ENCODE measurements around the gene ABCA6.
"Not testable (repeated sequence)": the region's sequence is repeated elsewhere in the genome, so short reads cannot be mapped to it uniquely, and the experiment has no call there.

Gene ABCA6

GRCh38 chr17:69073392-69073791 lies 68.3 kb downstream of the ABCA6 start:
- DNase-seq (ENCODE audit: low read depth, low spot score): not testable (repeated sequence)

GRCh38 chr17:69072803-69073256 lies 68.9 kb downstream of the ABCA6 start:
- DNase-seq (ENCODE audit: low read depth, low spot score): not testable (repeated sequence)

GRCh38 chr17:69071233-69071586 lies 70.5 kb downstream of the ABCA6 start:
- DNase-seq (ENCODE audit: low read depth, low spot score): not testable (repeated sequence)

- DNase-seq (ENCODE audit: low read depth, low spot score): not testable (repeated sequence)
Observed at GRCh38 chr17:69070378-69071232, 71.1 kb downstream of the ABCA6 start.

- no peak for DNase-seq (ENCODE audit: low read depth, low spot score)
Observed at GRCh38 chr17:69069226-69069750, 72.4 kb downstream of the ABCA6 start.

- DNase-seq (ENCODE audit: low read depth, low spot score): no peak
Observed at GRCh38 chr17:69067274-69068047, 74.2 kb downstream of the ABCA6 start.

GRCh38 chr17:69066482-69066881 lies 75.2 kb downstream of the ABCA6 start:
- no peak for DNase-seq (ENCODE audit: low read depth, low spot score)

GRCh38 chr17:69065113-69065512 lies 76.6 kb downstream of the ABCA6 start:
- DNase-seq (ENCODE audit: low read depth, low spot score): no peak

GRCh38 chr17:69064476-69064875 lies 77.2 kb downstream of the ABCA6 start:
- no peak for DNase-seq (ENCODE audit: low read depth, low spot score)

- DNase-seq (ENCODE audit: low read depth, low spot score): no peak
Observed at GRCh38 chr17:69064001-69064400, 77.7 kb downstream of the ABCA6 start.

GRCh38 chr17:69062860-69063581 lies 78.7 kb downstream of the ABCA6 start:
- no peak for DNase-seq (ENCODE audit: low read depth, low spot score)

GRCh38 chr17:69061721-69062556 lies 79.8 kb downstream of the ABCA6 start:
- DNase-seq (ENCODE audit: low read depth, low spot score): no peak

GRCh38 chr17:69060822-69061221 lies 80.9 kb downstream of the ABCA6 start, which contains the start of gene ABCA9:
Gene ABCA9, minus strand, starts transcription at chr17:69060927. Its CDS starts 9,801 bp downstream, at chr17:69051126.
- DNase-seq (ENCODE audit: low read depth, low spot score): peak; percentile 85

- no peak for DNase-seq (ENCODE audit: low read depth, low spot score)
Observed at GRCh38 chr17:69059458-69060175, 82.1 kb downstream of the ABCA6 start.

GRCh38 chr17:69058165-69058564 lies 83.5 kb downstream of the ABCA6 start:
- DNase-seq (ENCODE audit: low read depth, low spot score): no peak

- DNase-seq (ENCODE audit: low read depth, low spot score): no peak
Observed at GRCh38 chr17:69057280-69057679, 84.4 kb downstream of the ABCA6 start.

GRCh38 chr17:69056179-69056823 lies 85.4 kb downstream of the ABCA6 start:
- DNase-seq (ENCODE audit: low read depth, low spot score): no peak

GRCh38 chr17:69055334-69055733 lies 86.4 kb downstream of the ABCA6 start:
- no peak for DNase-seq (ENCODE audit: low read depth, low spot score)

GRCh38 chr17:69050999-69051775 lies 90.5 kb downstream of the ABCA6 start:
- DNase-seq (ENCODE audit: low read depth, low spot score): peak; percentile 33
